ENCODE data around the gene TPSAB1. TPM values are rescaled to one million over a fixed set of nuclear protein-coding genes. Genes with fewer than 3 reads are reported as not detected.

The TPSAB1 gene
- total RNA-seq, 1 donor from 2014 or later = not detected

- Mint-ChIP-seq H3K9me3 (ENCODE audit: low read depth) (no peaks in the 10 kb centered on the region), H3K27ac (ENCODE audit: unreplicated experiment) (no peak overlapping the region), H3K4me3 (ENCODE audit: unreplicated experiment) (no peak overlapping the region), H3K36me3 (ENCODE audit: low read depth) (no peaks in the 10 kb centered on the region), H3K27me3 (ENCODE audit: low read depth) (peaks cover 42% of the 10 kb centered on the region), H3K4me1 (ENCODE audit: low read depth) (peaks cover 7% of the 10 kb centered on the region)
- no peak for TF ChIP-seq CTCF (IDR thresholded peaks at IDR 0.05)
- peak; percentile 83 for DNase-seq (ENCODE audit: low spot score)
Observed at GRCh38 chr16:1288813-1289476, 48.4 kb downstream of the TPSAB1 start.

GRCh38 chr16:1289477-1289866 is 49.0 kb downstream of the TPSAB1 start:
- Mint-ChIP-seq H3K27me3 (ENCODE audit: low read depth) (peaks cover 46% of the 10 kb centered on the region), H3K4me1 (ENCODE audit: low read depth) (peaks cover 7% of the 10 kb centered on the region), H3K27ac (ENCODE audit: unreplicated experiment) (no peak overlapping the region), H3K36me3 (ENCODE audit: low read depth) (no peaks in the 10 kb centered on the region), H3K9me3 (ENCODE audit: low read depth) (no peaks in the 10 kb centered on the region), H3K4me3 (ENCODE audit: unreplicated experiment) (no peak overlapping the region)
- no peak for TF ChIP-seq CTCF (IDR thresholded peaks at IDR 0.05)
- DNase-seq (ENCODE audit: low spot score) = no peak

GRCh38 chr16:1290063-1290501 is 49.6 kb downstream of the TPSAB1 start:
- Mint-ChIP-seq H3K27me3 (ENCODE audit: low read depth) (peaks cover 46% of the 10 kb centered on the region), H3K4me3 (ENCODE audit: unreplicated experiment) (no peak overlapping the region), H3K36me3 (ENCODE audit: low read depth) (no peaks in the 10 kb centered on the region), H3K4me1 (ENCODE audit: low read depth) (peaks cover 7% of the 10 kb centered on the region), H3K27ac (ENCODE audit: unreplicated experiment) (no peak overlapping the region), H3K9me3 (ENCODE audit: low read depth) (no peaks in the 10 kb centered on the region)
- no peak for DNase-seq (ENCODE audit: low spot score)
- no peak for TF ChIP-seq CTCF (IDR thresholded peaks at IDR 0.05)

DNA sequence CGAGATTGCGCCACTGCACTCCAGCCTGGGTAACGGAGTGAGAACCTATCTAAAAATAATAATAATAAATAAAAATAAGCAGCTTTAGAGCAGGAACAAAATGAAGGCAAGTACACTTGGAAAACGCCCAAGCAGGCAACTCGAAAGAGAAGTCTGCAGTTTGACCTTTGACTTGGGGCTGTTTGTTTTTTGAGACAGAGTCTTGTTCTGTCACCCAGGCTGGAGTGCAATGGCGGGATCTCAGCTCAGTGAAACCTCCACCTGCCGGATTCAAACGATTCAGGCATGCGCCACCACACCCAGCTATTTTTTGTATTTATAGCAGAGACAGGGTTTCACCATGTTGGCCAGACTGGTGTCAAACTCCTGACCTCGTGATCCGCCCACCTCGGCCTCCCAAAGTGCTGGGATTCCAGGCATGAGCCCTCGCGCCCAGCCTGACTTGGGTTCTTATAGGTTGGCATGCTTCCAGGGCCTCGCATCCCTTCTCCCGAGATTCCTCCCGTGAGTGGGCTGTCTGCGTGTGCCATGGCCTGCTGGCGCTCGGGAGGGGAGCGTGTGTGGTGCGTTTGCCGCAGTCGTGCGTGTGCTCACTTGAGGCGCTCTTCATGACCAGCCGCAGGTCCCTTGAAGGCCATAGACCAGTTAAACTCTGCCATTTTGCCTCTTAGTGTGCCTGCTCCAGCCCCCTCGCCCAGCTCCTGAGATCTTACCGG is 50.5 kb downstream of the TPSAB1 start:
- peaks cover 7% of the 10 kb centered on the region for H3K4me1 Mint-ChIP-seq (ENCODE audit: low read depth)
- DNase-seq (ENCODE audit: low spot score) = no peak
- no peak overlapping the region for H3K4me3 Mint-ChIP-seq (ENCODE audit: unreplicated experiment)
- H3K9me3 Mint-ChIP-seq (ENCODE audit: low read depth) = no peaks in the 10 kb centered on the region
- peaks cover 46% of the 10 kb centered on the region for H3K27me3 Mint-ChIP-seq (ENCODE audit: low read depth)
- no peak for TF ChIP-seq CTCF (IDR thresholded peaks at IDR 0.05)
- no peak overlapping the region for H3K27ac Mint-ChIP-seq (ENCODE audit: unreplicated experiment)
- no peaks in the 10 kb centered on the region for H3K36me3 Mint-ChIP-seq (ENCODE audit: low read depth)

DNA sequence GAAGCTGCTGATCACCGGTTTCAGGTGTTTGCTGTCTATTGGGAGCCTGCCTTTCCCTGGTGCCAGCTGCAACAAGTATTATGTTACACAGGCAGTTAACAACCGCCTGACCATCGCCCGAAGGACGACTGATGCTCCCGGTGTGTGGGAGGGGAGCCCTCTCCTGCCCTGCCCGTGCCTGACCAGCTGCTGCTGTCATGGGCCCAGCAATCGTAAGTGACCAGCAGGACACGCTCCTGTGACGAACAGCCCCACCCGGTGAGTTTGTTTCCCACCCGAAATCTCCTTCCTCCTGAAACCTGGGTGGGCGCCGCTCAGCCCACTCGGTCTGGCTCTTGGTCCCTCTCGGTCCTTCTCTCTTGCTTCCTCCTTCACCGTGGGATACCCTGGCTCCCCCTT is 51.1 kb downstream of the TPSAB1 start:
- DNase-seq (ENCODE audit: low spot score) = no peak
- Mint-ChIP-seq H3K36me3 (ENCODE audit: low read depth) (no peaks in the 10 kb centered on the region), H3K4me3 (ENCODE audit: unreplicated experiment) (no peak overlapping the region), H3K27me3 (ENCODE audit: low read depth) (peaks cover 45% of the 10 kb centered on the region), H3K9me3 (ENCODE audit: low read depth) (no peaks in the 10 kb centered on the region), H3K4me1 (ENCODE audit: low read depth) (peaks cover 7% of the 10 kb centered on the region), H3K27ac (ENCODE audit: unreplicated experiment) (no peak overlapping the region)
- no peak for TF ChIP-seq CTCF (IDR thresholded peaks at IDR 0.05)

Other genes with a start within 250 kb of the TPSAB1 start
- not detected in 3 replicates for gene SSTR5, start 168.0 kb upstream of the TPSAB1 start, total RNA-seq
- not detected in 3 replicates for gene C1QTNF8, start 144.5 kb upstream of the TPSAB1 start, total RNA-seq
- gene CACNA1H, start 87.6 kb upstream of the TPSAB1 start, total RNA-seq = 55.9 to 73.4 TPM (median 73.2 TPM) in 3 replicates
- gene TPSG1, start 15.4 kb upstream of the TPSAB1 start, total RNA-seq = not detected in 3 replicates
- not detected in 3 replicates for gene TPSB2, start 10.5 kb upstream of the TPSAB1 start, total RNA-seq
- not detected in 3 replicates for gene TPSD1, start 15.4 kb downstream of the TPSAB1 start, total RNA-seq
- 97.9 to 110 TPM (median 105 TPM) in 3 replicates for gene UBE2I, start 68.9 kb downstream of the TPSAB1 start, total RNA-seq
- 0.36 to 1.7 TPM (median 1.5 TPM) in 3 replicates for gene BAIAP3, start 92.9 kb downstream of the TPSAB1 start, total RNA-seq
- 52.2 to 56.8 TPM (median 56.0 TPM) in 3 replicates for gene TSR3, start 111.2 kb downstream of the TPSAB1 start, total RNA-seq
- gene GNPTG, start 111.2 kb downstream of the TPSAB1 start, total RNA-seq = 58.3 to 68.4 TPM (median 60.7 TPM) in 3 replicates
- 12.3 to 16.1 TPM (median 12.6 TPM) in 3 replicates for gene UNKL, start 174.0 kb downstream of the TPSAB1 start, total RNA-seq
- gene UQCC4, start 180.0 kb downstream of the TPSAB1 start, total RNA-seq = 7.9 to 11.0 TPM (median 9.3 TPM) in 3 replicates
- not detected in 3 replicates for gene PERCC1, start 190.4 kb downstream of the TPSAB1 start, total RNA-seq
- gene CCDC154, start 203.9 kb downstream of the TPSAB1 start, total RNA-seq = 0.51 to 2.0 TPM (median 1.3 TPM) in 3 replicates
- 81.7 to 97.0 TPM (median 95.2 TPM) in 3 replicates for gene CLCN7, start 234.3 kb downstream of the TPSAB1 start, total RNA-seq
- not detected in 3 replicates for gene PTX4, start 248.2 kb downstream of the TPSAB1 start, total RNA-seq

Data from chondrocyte (in vitro differentiated cells).